ENCODE results near the gene ROMO1. TPM values are rescaled to one million over a fixed set of nuclear protein-coding genes. Genes with fewer than 3 reads are reported as not detected.
A peak's percentile ranks its signal among the peaks of the same experiment; 100 is the strongest.

The ROMO1 gene
- total and polyA plus RNA-seq, 4 experiments from 2014 or later = 38.4 to 335 (median 158) TPM

DNA sequence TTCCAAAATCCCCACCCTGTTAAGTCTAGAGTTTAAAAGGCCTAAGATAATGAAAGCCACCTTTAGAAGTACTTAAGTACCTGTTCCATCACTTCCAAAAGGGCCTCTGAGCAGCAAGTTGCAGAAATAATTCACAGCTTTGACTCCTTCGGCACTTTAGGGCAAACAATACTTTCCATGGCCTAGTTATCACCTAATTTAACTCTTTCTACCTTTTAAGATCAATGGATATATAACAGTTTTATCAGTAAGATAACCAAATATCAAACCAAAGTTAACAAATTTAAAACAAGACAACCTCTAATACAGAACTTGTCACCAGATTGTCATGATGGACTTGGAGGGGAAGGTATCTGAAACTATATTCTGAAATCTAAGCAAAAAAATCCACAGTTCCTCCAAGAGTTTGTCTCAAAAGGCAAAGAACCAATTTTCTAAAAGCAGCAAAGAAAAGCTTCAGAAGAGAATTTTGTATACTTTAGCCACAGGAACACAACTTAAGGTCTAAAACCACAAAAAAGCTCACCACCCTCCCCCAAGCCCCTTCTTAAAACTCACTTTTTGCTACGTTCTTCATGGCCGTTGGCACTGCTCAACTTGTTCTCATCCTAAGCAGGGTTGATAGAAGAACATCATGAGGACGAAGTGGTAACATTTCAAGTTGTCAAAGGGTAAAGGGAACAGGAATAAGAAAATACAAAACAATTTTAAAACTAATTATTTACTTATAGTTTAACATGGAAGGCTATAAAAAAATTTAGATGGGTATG lies 39.4 kb downstream of the ROMO1 start:
- Histone ChIP-seq H3K4me3 (ENCODE audit: low read length in 2 of 2) (peak overlapping the region in 1 of 2 donors; percentile 10), H3K9me3 (ENCODE audit: control insufficient read depth in 1 of 2, low read length in 2 of 2) (no peaks in the 10 kb centered on the region), H3K36me3 (ENCODE audit: insufficient read depth, low read length) (peaks cover 57% of the 10 kb centered on the region), H3K27ac (ENCODE audit: low read depth, low read length) (peak overlapping the region; percentile 34), H3K27me3 (ENCODE audit: insufficient read depth, low read length) (no peaks in the 10 kb centered on the region), H3K4me1 (ENCODE audit: insufficient read depth, low read length) (peaks cover 80% of the 10 kb centered on the region)
- ChIA-PET POLR2A (ENCODE audit: partially characterized antibody) (interaction anchor here (1.2 to 12.3 kb wide), 4 partner anchors 7 to 123 kb away, joined by 5 to 1007 read pairs (median 54); partner anchors contain the start of genes PHF20 and SPAG4), CTCF (ENCODE audit: partially characterized antibody) (interaction anchor here (1.0 to 2.0 kb wide), 8 partner anchors 10 to 274 kb away, joined by 3 to 9 read pairs (median 4); no protein-coding TSS in a partner anchor)
- Mint-ChIP-seq H3K27me3 (peaks cover 0 to 3% of the 10 kb centered on the region in 2 donors), H3K4me1 (peaks cover 42 to 77% (median 56%) of the 10 kb centered on the region in 4 donors), H3K36me3 (peaks cover 55 to 76% of the 10 kb centered on the region in 2 donors), H3K9me3 (peaks cover 0 to 6% (median 0%) of the 10 kb centered on the region in 8 donors), H3K27ac (peak overlapping the region; percentile 36 to 90 (median 70)), H3K4me3 (peak overlapping the region; percentile 55 to 79 (median 73))
- DNase-seq = peak in 1 of 5 donors; percentile 11
- intact Hi-C loops (cut with micrococcal nuclease) = loop anchor here (2.0 kb wide), 1 partner anchor 138 kb away; no protein-coding TSS in a partner anchor

GRCh38 chr20:35739294-35740163 lies 40.3 kb downstream of the ROMO1 start:
- peak overlapping the region; percentile 90 to 100 (median 99) for H3K4me3 Mint-ChIP-seq
- ChIA-PET POLR2A (ENCODE audit: partially characterized antibody) (interaction anchor here (1.2 to 12.3 kb wide), 8 partner anchors 8 to 145 kb away, joined by 3 to 1007 read pairs (median 6); partner anchors contain the start of genes NFS1, PHF20, ROMO1 and SPAG4), CTCF (ENCODE audit: partially characterized antibody) (interaction anchor here (0.7 to 2.0 kb wide), 17 partner anchors 10 to 275 kb away, joined by 3 to 9 read pairs (median 4); partner anchors contain the start of gene PHF20)
- Histone ChIP-seq H3K27ac (ENCODE audit: low read depth, low read length) (peak overlapping the region; percentile 100), H3K9me3 (ENCODE audit: control insufficient read depth in 1 of 2, low read length in 2 of 2) (no peaks in the 10 kb centered on the region), H3K4me1 (ENCODE audit: insufficient read depth, low read length) (peaks cover 80% of the 10 kb centered on the region), H3K27me3 (ENCODE audit: insufficient read depth, low read length) (no peaks in the 10 kb centered on the region), H3K36me3 (ENCODE audit: insufficient read depth, low read length) (peaks cover 49% of the 10 kb centered on the region), H3K4me3 (ENCODE audit: low read length in 2 of 2) (peak overlapping the region; percentile 62 to 99)
- H3K9me3 Mint-ChIP-seq = peaks cover 0 to 6% (median 0%) of the 10 kb centered on the region in 8 donors
- H3K4me1 Mint-ChIP-seq = peaks cover 39 to 77% (median 54%) of the 10 kb centered on the region in 4 donors
- peaks cover 47 to 67% of the 10 kb centered on the region in 2 donors for H3K36me3 Mint-ChIP-seq
- peak in 3 of 5 donors; percentile 29 to 46 (median 37) for DNase-seq
- H3K27me3 Mint-ChIP-seq = peaks cover 0 to 3% of the 10 kb centered on the region in 2 donors
- peak overlapping the region; percentile 71 to 100 (median 98) for H3K27ac Mint-ChIP-seq
- intact Hi-C loops (cut with micrococcal nuclease) = loop anchor here (2.0 to 5.0 kb wide), 3 partner anchors 139 to 197 kb away; partner anchors contain the start of gene ERGIC3

- H3K9me3 ChIP-seq (ENCODE audit: control insufficient read depth in 1 of 2, low read length in 2 of 2) = no peaks in the 10 kb centered on the region
- Mint-ChIP-seq H3K4me1 (peaks cover 29 to 60% (median 40%) of the 10 kb centered on the region in 4 donors), H3K9me3 (peaks cover 0 to 6% (median 0%) of the 10 kb centered on the region in 8 donors), H3K27me3 (peaks cover 0 to 3% of the 10 kb centered on the region in 2 donors), H3K36me3 (peaks cover 33 to 46% of the 10 kb centered on the region in 2 donors), H3K27ac (peak within 1 kb of the TSS; percentile 98 to 100 (median 100)), H3K4me3 (peak within 1 kb of the TSS; percentile 98 to 100 (median 99))
- peak; percentile 99 to 100 (median 100) for DNase-seq
- H3K36me3 ChIP-seq (ENCODE audit: insufficient read depth, low read length) = peaks cover 25% of the 10 kb centered on the region
- H3K27ac ChIP-seq (ENCODE audit: low read depth, low read length) = peak within 1 kb of the TSS; percentile 100
- peaks cover 58% of the 10 kb centered on the region for H3K4me1 ChIP-seq (ENCODE audit: insufficient read depth, low read length)
- H3K4me3 ChIP-seq (ENCODE audit: low read length in 2 of 2) = peak within 1 kb of the TSS; percentile 78 to 99
- intact Hi-C loops (cut with micrococcal nuclease) = loop anchor here (1.0 to 5.0 kb wide), 9 partner anchors 29 to 251 kb away; partner anchors contain the start of genes CPNE1, ERGIC3, NFS1 and RBM12
- CTCF ChIA-PET (ENCODE audit: partially characterized antibody) = interaction anchor here (0.9 to 4.9 kb wide), 12 partner anchors 12 to 279 kb away, joined by 3 to 63 read pairs (median 4); partner anchors contain the start of genes PHF20 and SCAND1
- POLR2A ChIA-PET (ENCODE audit: partially characterized antibody) = interaction anchor here (0.6 to 12.3 kb wide), 55 partner anchors 10 to 1749 kb away, joined by 3 to 1007 read pairs (median 8); partner anchors contain the start of genes CEP250, CPNE1, DYNLRB1 and ERGIC3
- no peaks in the 10 kb centered on the region for H3K27me3 ChIP-seq (ENCODE audit: insufficient read depth, low read length)
Observed at GRCh38 chr20:35741892-35742740, 42.9 kb downstream of the ROMO1 start, which contains the start of gene RBM39. TSS of gene RBM39 (minus strand) at chr20:35742260. CDS start at chr20:35740874, 1,386 bp downstream.

DNA sequence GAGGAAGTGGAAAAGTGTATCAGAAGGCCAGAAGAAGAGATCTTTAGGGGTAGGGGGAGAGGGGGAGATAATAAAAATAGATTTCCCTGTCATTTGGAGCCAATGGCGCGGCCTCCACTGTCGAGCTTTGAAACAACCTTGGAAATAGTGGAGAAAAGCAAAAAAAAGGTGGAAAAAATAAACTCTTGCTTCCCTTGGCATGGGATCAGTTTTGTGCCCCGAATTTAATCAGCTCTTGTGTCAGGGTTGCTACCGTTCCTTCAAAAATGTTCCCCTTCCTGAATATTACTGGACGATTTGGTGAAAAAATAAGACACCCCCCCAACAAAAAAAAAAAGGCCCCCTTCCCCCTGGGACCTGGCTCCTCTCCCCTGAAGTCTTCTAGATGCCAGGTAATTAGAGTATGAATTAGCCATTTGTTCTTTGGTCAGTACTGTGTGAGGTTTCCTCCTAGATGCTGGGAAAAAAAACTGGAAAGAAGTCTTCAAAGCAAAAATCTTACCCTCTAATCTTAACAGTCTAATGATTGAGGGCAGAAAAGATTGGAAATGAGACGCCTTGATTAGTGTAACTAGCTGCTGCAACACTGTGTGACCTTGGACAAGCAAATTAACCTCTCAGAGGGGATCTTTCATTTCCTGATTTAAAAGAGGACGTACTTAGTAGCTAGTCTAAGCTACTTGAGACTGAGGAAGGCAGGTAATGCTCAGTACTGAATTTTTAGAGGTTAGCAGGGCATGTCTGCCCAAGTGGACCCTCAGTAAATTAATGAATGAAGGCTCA lies 43.7 kb downstream of the ROMO1 start:
- peak in 3 of 5 donors; percentile 43 to 49 (median 45) for DNase-seq
- ChIA-PET POLR2A (ENCODE audit: partially characterized antibody) (interaction anchor here (0.6 to 12.3 kb wide), 53 partner anchors 9 to 1750 kb away, joined by 3 to 1007 read pairs (median 8); partner anchors contain the start of genes CEP250, CPNE1, DYNLRB1 and ERGIC3), CTCF (ENCODE audit: partially characterized antibody) (interaction anchor here (0.8 to 4.9 kb wide), 12 partner anchors 13 to 280 kb away, joined by 3 to 63 read pairs (median 4); partner anchors contain the start of genes PHF20, SCAND1 and SPAG4)
- peaks cover 50% of the 10 kb centered on the region for H3K4me1 ChIP-seq (ENCODE audit: insufficient read depth, low read length)
- peak overlapping the region; percentile 100 for H3K27ac ChIP-seq (ENCODE audit: low read depth, low read length)
- Mint-ChIP-seq H3K27me3 (peaks cover 0 to 3% of the 10 kb centered on the region in 2 donors), H3K27ac (peak overlapping the region; percentile 98 to 100 (median 100)), H3K9me3 (peaks cover 0 to 6% (median 0%) of the 10 kb centered on the region in 8 donors), H3K4me1 (peaks cover 29 to 58% (median 40%) of the 10 kb centered on the region in 4 donors), H3K36me3 (peaks cover 31 to 45% of the 10 kb centered on the region in 2 donors), H3K4me3 (peak overlapping the region; percentile 98 to 100 (median 99))
- intact Hi-C loops (cut with micrococcal nuclease) = loop anchor here (1.0 to 5.0 kb wide), 7 partner anchors 28 to 252 kb away; partner anchors contain the start of genes CPNE1, ERGIC3, RBM12 and SCAND1
- peaks cover 24% of the 10 kb centered on the region for H3K36me3 ChIP-seq (ENCODE audit: insufficient read depth, low read length)
- H3K9me3 ChIP-seq (ENCODE audit: control insufficient read depth in 1 of 2, low read length in 2 of 2) = no peaks in the 10 kb centered on the region
- peak overlapping the region; percentile 52 to 78 for H3K4me3 ChIP-seq (ENCODE audit: low read length in 2 of 2)
- H3K27me3 ChIP-seq (ENCODE audit: insufficient read depth, low read length) = no peaks in the 10 kb centered on the region

DNA sequence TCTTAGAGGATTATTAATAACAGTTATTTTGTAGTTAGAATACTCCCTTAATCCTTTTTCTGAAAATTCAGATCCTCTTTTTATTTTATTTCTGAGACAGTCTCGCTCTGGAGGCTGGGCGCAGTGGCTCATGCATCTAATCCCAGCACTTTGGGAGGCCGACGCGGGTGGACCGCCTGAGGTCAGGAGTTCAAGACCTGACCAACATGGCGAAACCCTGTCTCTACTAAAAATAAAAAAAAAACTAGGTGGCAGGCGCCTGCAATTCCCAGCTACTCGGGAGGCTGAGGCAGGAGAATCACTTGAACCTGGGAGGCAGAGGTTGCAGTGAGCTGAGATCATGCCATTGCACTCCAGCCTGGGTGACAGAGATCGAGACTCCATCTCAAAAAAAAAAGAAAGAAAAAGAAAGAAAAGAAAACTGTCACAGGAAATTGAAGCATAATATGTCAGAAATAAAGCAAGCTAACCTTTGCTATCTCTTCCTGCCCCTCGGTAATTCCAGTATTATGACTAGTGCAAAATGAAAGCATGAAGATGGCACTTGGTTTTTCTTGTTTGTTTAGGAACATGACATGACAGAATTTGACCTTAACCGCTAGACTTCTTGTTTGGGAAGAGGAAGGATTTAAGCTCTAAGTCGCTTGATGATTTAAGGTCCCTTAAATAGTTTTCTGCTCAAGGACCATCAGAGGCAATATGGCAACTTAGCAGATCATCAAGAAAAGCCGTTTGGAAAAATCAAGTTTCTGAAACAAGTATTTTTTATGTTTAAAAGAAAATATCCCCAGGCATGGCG lies 44.7 kb downstream of the ROMO1 start:
- Mint-ChIP-seq H3K4me3 (peak overlapping the region; percentile 98 to 100 (median 99)), H3K4me1 (peaks cover 20 to 48% (median 31%) of the 10 kb centered on the region in 4 donors), H3K9me3 (peaks cover 0 to 6% (median 0%) of the 10 kb centered on the region in 8 donors), H3K36me3 (peaks cover 22 to 35% of the 10 kb centered on the region in 2 donors), H3K27me3 (peaks cover 0 to 3% of the 10 kb centered on the region in 2 donors), H3K27ac (peak overlapping the region; percentile 98 to 100 (median 100))
- no peaks in the 10 kb centered on the region for H3K27me3 ChIP-seq (ENCODE audit: insufficient read depth, low read length)
- H3K36me3 ChIP-seq (ENCODE audit: insufficient read depth, low read length) = peaks cover 14% of the 10 kb centered on the region
- H3K9me3 ChIP-seq (ENCODE audit: control insufficient read depth in 1 of 2, low read length in 2 of 2) = no peaks in the 10 kb centered on the region
- H3K4me3 ChIP-seq (ENCODE audit: low read length in 2 of 2) = peak overlapping the region in 1 of 2 donors; percentile 52
- DNase-seq = peak in 1 of 5 donors; percentile 29
- CTCF ChIA-PET (ENCODE audit: partially characterized antibody) = interaction anchor here (0.8 to 4.9 kb wide), 9 partner anchors 23 to 281 kb away, joined by 3 to 63 read pairs (median 4); partner anchors contain the start of genes PHF20, SCAND1 and SPAG4
- intact Hi-C loops (cut with micrococcal nuclease) = loop anchor here (5.0 kb wide), 1 partner anchor 202 kb away; the partner anchor contains the start of gene ERGIC3
- POLR2A ChIA-PET (ENCODE audit: partially characterized antibody) = interaction anchor here (0.6 to 12.3 kb wide), 25 partner anchors 11 to 466 kb away, joined by 3 to 1007 read pairs (median 5); partner anchors contain the start of genes CPNE1, ERGIC3, MMP24OS and NFS1
- peaks cover 41% of the 10 kb centered on the region for H3K4me1 ChIP-seq (ENCODE audit: insufficient read depth, low read length)
- H3K27ac ChIP-seq (ENCODE audit: low read depth, low read length) = peak overlapping the region; percentile 100
